Activated CD4-positive, alpha-beta T cell treated with anti-CD3 and anti-CD28 coated beads for 48 hours (primary cell): ENCODE data around the gene PPP5C.
"Not testable (repeated sequence)": the region's sequence is repeated elsewhere in the genome, so short reads cannot be mapped to it uniquely, and the experiment has no call there.

Experiments used
- DNase-seq: peaks from one replicate; pipeline ENCODE4 v3.0.0-alpha.2; 2020

Gene PPP5C

GRCh38 chr19:46386996-46387712 is 40.3 kb downstream of the PPP5C start:
- no peak for DNase-seq

GRCh38 chr19:46387713-46388130 is 40.8 kb downstream of the PPP5C start:
- no peak for DNase-seq

GRCh38 chr19:46388311-46389095 is 41.6 kb downstream of the PPP5C start:
- no peak for DNase-seq

- no peak for DNase-seq
These were observed 43.4 kb downstream of the PPP5C start for GRCh38 chr19:46390121-46390858.

GRCh38 chr19:46390866-46391265 is 44.0 kb downstream of the PPP5C start:
- no peak for DNase-seq

- DNase-seq: no peak
These were observed 44.7 kb downstream of the PPP5C start for GRCh38 chr19:46391296-46392251.

GRCh38 chr19:46392252-46392801 is 45.4 kb downstream of the PPP5C start:
- no peak for DNase-seq

GRCh38 chr19:46392837-46393236 is 46.0 kb downstream of the PPP5C start:
- DNase-seq: no peak

GRCh38 chr19:46393456-46394401 is 46.8 kb downstream of the PPP5C start:
- DNase-seq: no peak

GRCh38 chr19:46394402-46394797 is 47.5 kb downstream of the PPP5C start:
- no peak for DNase-seq

GRCh38 chr19:46397801-46398479 is 51.1 kb downstream of the PPP5C start:
- not testable (repeated sequence) for DNase-seq

GRCh38 chr19:46402725-46403124 is 55.8 kb downstream of the PPP5C start:
- DNase-seq: no peak

- DNase-seq: no peak
These were observed 57.3 kb downstream of the PPP5C start for GRCh38 chr19:46404055-46404752.

- peak; percentile 51 for DNase-seq
These were observed 58.0 kb downstream of the PPP5C start for GRCh38 chr19:46404753-46405468.

GRCh38 chr19:46406976-46407375 is 60.1 kb downstream of the PPP5C start:
- DNase-seq: no peak

GRCh38 chr19:46407856-46408663 is 61.2 kb downstream of the PPP5C start:
- no peak for DNase-seq

- no peak for DNase-seq
These were observed 61.8 kb downstream of the PPP5C start for GRCh38 chr19:46408664-46409039.

- no peak for DNase-seq
These were observed 62.3 kb downstream of the PPP5C start for GRCh38 chr19:46409191-46409590.
